Measurements from ENCODE around the gene CTNNA2.
A peak's percentile ranks its signal among the peaks of the same experiment; 100 is the strongest.

CTNNA2 gene

DNA sequence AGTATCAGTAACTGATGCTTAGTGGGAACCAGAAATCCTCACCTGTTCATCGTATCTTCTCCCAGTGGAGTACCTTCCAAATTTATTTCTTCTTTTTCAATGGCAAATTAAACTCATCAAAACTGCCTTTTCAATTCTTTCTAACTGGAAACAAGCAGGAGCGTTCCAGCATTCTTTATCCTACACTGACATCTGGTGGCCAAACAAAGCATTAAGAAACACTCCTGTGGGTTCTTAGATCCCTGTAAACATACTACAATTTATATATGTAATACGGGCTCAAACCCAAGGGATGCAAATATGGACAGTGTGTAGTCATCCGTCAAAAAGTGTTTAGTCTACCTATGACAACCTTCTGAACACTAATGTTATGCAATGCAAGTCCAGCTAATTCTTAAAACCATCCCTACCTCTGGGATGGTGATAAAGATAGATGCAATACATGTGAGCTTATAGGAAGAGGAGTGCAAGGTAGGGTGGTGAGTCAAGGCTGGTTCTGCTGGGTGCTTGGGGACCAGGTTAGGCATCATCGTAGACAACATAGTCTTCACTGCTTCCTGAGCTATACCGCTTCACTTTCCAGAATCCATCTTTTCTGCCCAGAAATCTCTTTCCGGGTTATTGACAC, 375.0 kb downstream of the CTNNA2 start:
- DNase-seq (ENCODE audit: low read depth): peak; percentile 44
- H3K4me3 ChIP-seq (ENCODE audit: low read depth, low read length): no peak overlapping the region
- TF ChIP-seq CTCF (IDR thresholded peaks at IDR 0.05; ENCODE audit: control insufficient read depth, extremely low read depth, insufficient read depth): peak; percentile 50

- DNase-seq (ENCODE audit: low read depth): peak; percentile 27
- TF ChIP-seq CTCF (IDR thresholded peaks at IDR 0.05; ENCODE audit: control insufficient read depth, extremely low read depth, insufficient read depth): no peak
- no peak overlapping the region for H3K4me3 ChIP-seq (ENCODE audit: low read depth, low read length)
Measured at GRCh38 chr2:79892123-79892522, 379.3 kb downstream of the CTNNA2 start.

DNA sequence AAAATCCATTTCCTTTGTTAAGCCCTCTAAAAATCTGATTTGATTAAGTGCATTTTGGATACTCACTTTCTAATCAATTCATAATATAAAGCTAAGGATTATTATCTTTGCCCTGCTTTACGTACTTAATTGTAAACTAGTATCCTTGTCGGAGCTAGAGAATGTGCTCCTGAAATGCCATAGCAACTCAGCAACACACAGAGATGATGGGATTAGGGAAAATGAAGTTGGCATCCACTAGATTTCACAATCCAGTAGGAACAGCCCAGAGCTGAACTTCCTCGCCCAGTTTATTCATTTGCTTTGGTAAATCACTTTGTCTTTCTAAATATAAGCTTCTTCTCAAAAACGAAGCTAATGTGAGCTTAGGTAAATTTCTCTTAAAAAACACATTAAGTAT, 386.3 kb downstream of the CTNNA2 start:
- no peak overlapping the region for H3K4me3 ChIP-seq (ENCODE audit: low read depth, low read length)
- DNase-seq (ENCODE audit: low read depth): no peak
- TF ChIP-seq CTCF (IDR thresholded peaks at IDR 0.05; ENCODE audit: control insufficient read depth, extremely low read depth, insufficient read depth): no peak

DNA sequence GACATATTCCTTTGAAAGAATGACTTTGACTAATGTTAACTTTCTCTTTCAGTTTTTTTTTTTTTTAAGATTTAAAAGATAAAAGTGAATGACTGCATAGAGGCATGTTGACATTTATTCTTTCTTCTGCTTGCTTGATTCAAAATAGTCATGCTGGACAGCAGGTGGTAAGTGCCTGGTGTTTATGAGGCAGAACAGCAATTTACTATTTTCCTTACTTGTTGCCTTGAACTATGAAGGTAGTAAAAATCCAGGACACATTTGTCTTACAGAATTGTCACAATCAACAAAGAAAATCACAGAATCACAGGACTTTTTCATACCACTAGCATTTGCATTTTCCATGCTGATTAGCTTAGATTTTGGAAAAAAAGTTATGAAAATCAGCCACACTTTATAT, 388.3 kb downstream of the CTNNA2 start:
- TF ChIP-seq CTCF (IDR thresholded peaks at IDR 0.05; ENCODE audit: control insufficient read depth, extremely low read depth, insufficient read depth): no peak
- no peak for DNase-seq (ENCODE audit: low read depth)
- H3K4me3 ChIP-seq (ENCODE audit: low read depth, low read length): no peak overlapping the region

GRCh38 chr2:79903222-79904000, 390.6 kb downstream of the CTNNA2 start:
- H3K4me3 ChIP-seq (ENCODE audit: low read depth, low read length): no peak overlapping the region
- TF ChIP-seq CTCF (IDR thresholded peaks at IDR 0.05; ENCODE audit: control insufficient read depth, extremely low read depth, insufficient read depth): no peak
- DNase-seq (ENCODE audit: low read depth): no peak

- DNase-seq (ENCODE audit: low read depth): no peak
- TF ChIP-seq CTCF (IDR thresholded peaks at IDR 0.05; ENCODE audit: control insufficient read depth, extremely low read depth, insufficient read depth): no peak
- no peak overlapping the region for H3K4me3 ChIP-seq (ENCODE audit: low read depth, low read length)
Measured at GRCh38 chr2:79906139-79906890, 393.5 kb downstream of the CTNNA2 start.

Measured in LNCaP clone FGC (cell line).